ENCODE data around the gene OR12D1. TPM values are rescaled to one million over a fixed set of nuclear protein-coding genes. Genes with fewer than 3 reads are reported as not detected.

Gene OR12D1
- total RNA-seq, 1 experiment from 2014 or later = not detected

DNA sequence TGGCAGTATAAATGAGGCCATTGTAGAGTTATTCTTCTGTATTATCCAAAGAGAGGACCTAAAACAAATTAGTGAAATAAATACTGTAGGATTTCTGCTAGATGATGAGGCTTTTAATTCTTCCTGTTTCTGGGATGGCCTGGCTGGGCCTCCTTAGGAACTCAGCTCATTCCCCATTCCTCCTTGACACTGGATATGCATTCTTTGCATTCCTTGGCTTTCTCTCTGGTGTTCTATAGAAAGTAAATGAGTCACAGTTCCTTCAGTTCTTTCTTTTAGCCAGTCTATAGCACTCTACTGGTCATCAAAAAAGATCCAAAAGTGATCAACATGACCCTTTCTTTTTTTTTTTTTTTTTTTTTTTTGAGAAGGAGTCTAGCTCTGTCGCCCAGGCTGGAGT is 32.9 kb downstream of the OR12D1 start:
- Histone ChIP-seq H3K4me3 (ENCODE audit: low read depth, low read length) (no peak overlapping the region), H3K4me1 (no peaks in the 10 kb centered on the region), H3K9me3 (no peaks in the 10 kb centered on the region), H3K27me3 (replicated peaks; ENCODE audit: control insufficient read depth, insufficient read depth, low read length) (no peaks in the 10 kb centered on the region), H3K36me3 (ENCODE audit: control insufficient read depth, insufficient read depth, low read length) (no peaks in the 10 kb centered on the region)
- Mint-ChIP-seq H3K36me3 (ENCODE audit: insufficient read depth, unreplicated experiment) (no peaks in the 10 kb centered on the region), H3K4me3 (ENCODE audit: unreplicated experiment) (no peak overlapping the region), H3K27ac (ENCODE audit: unreplicated experiment) (no peak overlapping the region), H3K4me1 (ENCODE audit: low read depth, unreplicated experiment) (no peaks in the 10 kb centered on the region), H3K27me3 (ENCODE audit: insufficient read depth, unreplicated experiment) (peaks cover 4% of the 10 kb centered on the region), H3K9me3 (ENCODE audit: unreplicated experiment) (peaks cover 15% of the 10 kb centered on the region)
- no TSS peak for BruUV-seq (replicated peaks)
- DNase-seq = no peak
- CTCF ChIA-PET = interaction anchor here (0.8 kb wide), 1 partner anchor 21 kb away, joined by 8 read pairs; no protein-coding TSS in a partner anchor
- POLR2A ChIA-PET = no interaction called here
- intact Hi-C loops (cut with micrococcal nuclease; ENCODE audit: unreplicated experiment) = no loop called here
- TF ChIP-seq, protein P1, sequence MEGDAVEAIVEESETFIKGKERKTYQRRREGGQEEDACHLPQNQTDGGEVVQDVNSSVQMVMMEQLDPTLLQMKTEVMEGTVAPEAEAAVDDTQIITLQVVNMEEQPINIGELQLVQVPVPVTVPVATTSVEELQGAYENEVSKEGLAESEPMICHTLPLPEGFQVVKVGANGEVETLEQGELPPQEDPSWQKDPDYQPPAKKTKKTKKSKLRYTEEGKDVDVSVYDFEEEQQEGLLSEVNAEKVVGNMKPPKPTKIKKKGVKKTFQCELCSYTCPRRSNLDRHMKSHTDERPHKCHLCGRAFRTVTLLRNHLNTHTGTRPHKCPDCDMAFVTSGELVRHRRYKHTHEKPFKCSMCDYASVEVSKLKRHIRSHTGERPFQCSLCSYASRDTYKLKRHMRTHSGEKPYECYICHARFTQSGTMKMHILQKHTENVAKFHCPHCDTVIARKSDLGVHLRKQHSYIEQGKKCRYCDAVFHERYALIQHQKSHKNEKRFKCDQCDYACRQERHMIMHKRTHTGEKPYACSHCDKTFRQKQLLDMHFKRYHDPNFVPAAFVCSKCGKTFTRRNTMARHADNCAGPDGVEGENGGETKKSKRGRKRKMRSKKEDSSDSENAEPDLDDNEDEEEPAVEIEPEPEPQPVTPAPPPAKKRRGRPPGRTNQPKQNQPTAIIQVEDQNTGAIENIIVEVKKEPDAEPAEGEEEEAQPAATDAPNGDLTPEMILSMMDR (IDR thresholded peaks at IDR 0.05; ENCODE audit: insufficient read depth in 1 of 2, low read depth in 1 of 2, low read length in 1 of 2, severe bottlenecking in 1 of 2, unreplicated experiment in 1 of 2) = no peak

DNA sequence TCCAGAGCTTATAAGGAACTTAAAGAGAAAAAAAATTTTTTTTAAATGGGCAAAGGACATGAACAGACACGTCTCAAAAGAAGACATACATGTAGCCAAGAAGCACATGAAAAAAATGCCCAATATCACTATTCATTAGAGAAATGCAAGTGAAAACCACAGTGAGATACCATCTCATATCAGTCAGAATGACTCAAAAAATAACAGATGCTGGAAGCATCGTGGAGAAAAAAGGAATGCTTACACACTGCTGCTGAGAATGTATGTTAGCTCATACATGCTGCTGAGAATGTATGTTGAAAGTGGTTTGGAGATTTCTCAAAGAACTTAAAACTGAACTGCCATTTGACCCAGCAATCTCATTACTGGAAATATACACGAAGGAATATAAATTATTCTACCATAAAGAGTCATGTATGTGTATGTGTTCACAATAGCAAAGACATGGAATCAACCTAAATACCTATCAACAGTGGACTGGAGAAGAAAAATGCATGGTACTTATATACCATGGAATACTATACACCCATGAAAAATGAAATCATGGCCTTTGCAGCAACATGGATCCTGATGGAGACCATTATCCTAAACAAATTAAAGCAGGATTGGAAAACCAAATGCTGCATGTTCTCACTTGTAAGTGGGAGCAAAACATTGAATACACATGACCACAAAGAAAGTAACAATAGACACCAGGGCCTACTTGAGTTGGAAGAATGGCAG is 36.9 kb downstream of the OR12D1 start:
- DNase-seq = no peak
- no peak overlapping the region for H3K27ac Mint-ChIP-seq (ENCODE audit: unreplicated experiment)
- H3K36me3 ChIP-seq (ENCODE audit: control insufficient read depth, insufficient read depth, low read length) = no peaks in the 10 kb centered on the region
- CTCF ChIA-PET = no interaction called here
- no peaks in the 10 kb centered on the region for H3K27me3 ChIP-seq (replicated peaks; ENCODE audit: control insufficient read depth, insufficient read depth, low read length)
- TF ChIP-seq, protein P1 (IDR thresholded peaks at IDR 0.05; ENCODE audit: insufficient read depth in 1 of 2, low read depth in 1 of 2, low read length in 1 of 2, severe bottlenecking in 1 of 2, unreplicated experiment in 1 of 2) = no peak
- intact Hi-C loops (cut with micrococcal nuclease; ENCODE audit: unreplicated experiment) = no loop called here
- no peaks in the 10 kb centered on the region for H3K9me3 ChIP-seq
- BruUV-seq (replicated peaks) = no TSS peak
- no peak overlapping the region for H3K4me3 Mint-ChIP-seq (ENCODE audit: unreplicated experiment)
- no peaks in the 10 kb centered on the region for H3K4me1 Mint-ChIP-seq (ENCODE audit: low read depth, unreplicated experiment)
- H3K36me3 Mint-ChIP-seq (ENCODE audit: insufficient read depth, unreplicated experiment) = no peaks in the 10 kb centered on the region
- no peaks in the 10 kb centered on the region for H3K4me1 ChIP-seq
- H3K9me3 Mint-ChIP-seq (ENCODE audit: unreplicated experiment) = no peaks in the 10 kb centered on the region
- POLR2A ChIA-PET = no interaction called here
- no peak overlapping the region for H3K4me3 ChIP-seq (ENCODE audit: low read depth, low read length)
- no peaks in the 10 kb centered on the region for H3K27me3 Mint-ChIP-seq (ENCODE audit: insufficient read depth, unreplicated experiment)

DNA sequence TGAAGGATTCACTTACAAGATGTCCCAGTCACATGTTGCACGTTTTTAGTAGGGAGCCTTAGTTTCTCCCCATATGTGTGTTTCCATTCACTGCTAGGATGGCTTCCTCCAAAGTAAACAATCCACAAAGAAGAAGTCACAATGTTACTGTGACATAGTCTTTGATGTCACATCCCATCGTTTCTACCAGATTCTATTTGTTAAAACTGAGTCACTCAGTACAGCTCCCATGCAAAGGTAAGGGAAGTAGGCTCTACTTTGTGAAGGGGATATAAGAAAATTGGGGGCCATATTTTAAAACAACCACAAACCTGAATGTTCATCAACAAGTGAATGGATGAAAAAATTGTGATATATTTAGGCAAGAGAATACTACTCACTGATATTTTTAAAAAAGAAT is 42.2 kb downstream of the OR12D1 start, which contains the start of the genes OR11A1 and OR2H1:
Gene OR11A1, minus strand, starts transcription at position 101 of the 400 bp plus-strand sequence. CDS start 29,430 bp downstream, outside the sequence.
Gene OR2H1, plus strand, starts transcription at position 185 of the 400 bp plus-strand sequence. CDS start 4,615 bp downstream, outside the sequence.
- no peak within 1 kb of the TSS for H3K27ac Mint-ChIP-seq (ENCODE audit: unreplicated experiment)
- Histone ChIP-seq H3K4me1 (no peaks in the 10 kb centered on the region), H3K4me3 (ENCODE audit: low read depth, low read length) (no peak within 1 kb of the TSS), H3K9me3 (no peaks in the 10 kb centered on the region), H3K27me3 (replicated peaks; ENCODE audit: control insufficient read depth, insufficient read depth, low read length) (no peaks in the 10 kb centered on the region), H3K36me3 (ENCODE audit: control insufficient read depth, insufficient read depth, low read length) (no peaks in the 10 kb centered on the region)
- H3K9me3 Mint-ChIP-seq (ENCODE audit: unreplicated experiment) = no peaks in the 10 kb centered on the region
- no peaks in the 10 kb centered on the region for H3K36me3 Mint-ChIP-seq (ENCODE audit: insufficient read depth, unreplicated experiment)
- H3K4me1 Mint-ChIP-seq (ENCODE audit: low read depth, unreplicated experiment) = no peaks in the 10 kb centered on the region
- BruUV-seq (replicated peaks) = no TSS peak
- TF ChIP-seq, protein P1 (IDR thresholded peaks at IDR 0.05; ENCODE audit: insufficient read depth in 1 of 2, low read depth in 1 of 2, low read length in 1 of 2, severe bottlenecking in 1 of 2, unreplicated experiment in 1 of 2) = no peak
- H3K27me3 Mint-ChIP-seq (ENCODE audit: insufficient read depth, unreplicated experiment) = peaks cover 7% of the 10 kb centered on the region
- H3K4me3 Mint-ChIP-seq (ENCODE audit: unreplicated experiment) = no peak within 1 kb of the TSS
- POLR2A ChIA-PET = no interaction called here
- no peak for DNase-seq
- CTCF ChIA-PET = no interaction called here
- intact Hi-C loops (cut with micrococcal nuclease; ENCODE audit: unreplicated experiment) = no loop called here
